ENCODE data around the gene CDK17. TPM values are rescaled to one million over a fixed set of nuclear protein-coding genes. Genes with fewer than 3 reads are reported as not detected.
"Not testable (repeated sequence)": the region's sequence is repeated elsewhere in the genome, so short reads cannot be mapped to it uniquely, and the experiment has no call there.

The CDK17 gene
- total RNA-seq, 1 experiment from 2014 or later, result 23.9 TPM

- POLR2A ChIA-PET (ENCODE audit: unreplicated experiment), result no interaction called here
- TF ChIP-seq EZH2phosphoT487 (IDR thresholded peaks at IDR 0.05; ENCODE audit: borderline replicate concordance, low read length), result no peak
- no peak for TF ChIP-seq CTCF (conservative IDR thresholded peaks at IDR 0.05; ENCODE audit: low read depth, low read length)
- no peak for TF ChIP-seq EZH2 (IDR thresholded peaks at IDR 0.05; ENCODE audit: low read length, unreplicated experiment)
- peaks cover 92% of the 10 kb centered on the region for H3K79me2 ChIP-seq (ENCODE audit: low read length)
- no peak overlapping the region for H3K9ac ChIP-seq (ENCODE audit: low read length)
- H3K9me2 ChIP-seq (replicated peaks; ENCODE audit: low read length), result no peaks in the 10 kb centered on the region
- peaks cover 22% of the 10 kb centered on the region for H3K36me3 ChIP-seq (ENCODE audit: low read depth, low read length)
- H3K27me3 ChIP-seq (ENCODE audit: low read length), result no peaks in the 10 kb centered on the region
- no TSS peak for BruUV-seq (replicated peaks)
- H3F3A ChIP-seq (ENCODE audit: low read length, unreplicated experiment), result no peaks in the 10 kb centered on the region
- DNase-seq (no peak), ATAC-seq (no peak)
- H3K4me2 ChIP-seq (ENCODE audit: low read length), result no peak overlapping the region
- intact Hi-C loops (cut with micrococcal nuclease), result loop anchor here (5.0 kb wide), 1 partner anchor 50 kb away; no protein-coding TSS in a partner anchor
- no peak overlapping the region for H3K27ac ChIP-seq (ENCODE audit: low read length)
- CTCF ChIA-PET, result no interaction called here
- H4K20me1 ChIP-seq (ENCODE audit: low read length), result peaks cover 17% of the 10 kb centered on the region
- H3K4me3 ChIP-seq (ENCODE audit: low read length), result no peak overlapping the region
- H3K4me1 ChIP-seq (ENCODE audit: insufficient read depth, low read length), result no peaks in the 10 kb centered on the region
- H3K9me3 ChIP-seq (ENCODE audit: low read length), result peaks cover 7% of the 10 kb centered on the region
- no peak overlapping the region for H2AFZ ChIP-seq (ENCODE audit: low read length)
Measured at GRCh38 chr12:96347130-96347699, 53.0 kb downstream of the CDK17 start.

- Histone ChIP-seq H3K79me2 (ENCODE audit: low read length) (peaks cover 92% of the 10 kb centered on the region), H3K36me3 (ENCODE audit: low read depth, low read length) (peaks cover 22% of the 10 kb centered on the region), H4K20me1 (ENCODE audit: low read length) (peaks cover 20% of the 10 kb centered on the region)
- H2AFZ ChIP-seq (ENCODE audit: low read length); H3K9ac ChIP-seq (ENCODE audit: low read length); POLR2A ChIA-PET (ENCODE audit: unreplicated experiment); H3F3A ChIP-seq (ENCODE audit: low read length, unreplicated experiment); H3K27me3 ChIP-seq (ENCODE audit: low read length); ATAC-seq; H3K9me3 ChIP-seq (ENCODE audit: low read length); DNase-seq; CTCF ChIA-PET; H3K27ac ChIP-seq (ENCODE audit: low read length); H3K9me2 ChIP-seq (replicated peaks; ENCODE audit: low read length); H3K4me3 ChIP-seq (ENCODE audit: low read length); H3K4me1 ChIP-seq (ENCODE audit: insufficient read depth, low read length); BruUV-seq (replicated peaks); H3K4me2 ChIP-seq (ENCODE audit: low read length): not testable (repeated sequence)
- intact Hi-C loops (cut with micrococcal nuclease), result loop anchor here (5.0 kb wide), 1 partner anchor 51 kb away; no protein-coding TSS in a partner anchor
Measured at GRCh38 chr12:96346716-96347115, 53.5 kb downstream of the CDK17 start.

- DNase-seq, result no peak
- CTCF ChIA-PET, result no interaction called here
- H4K20me1 ChIP-seq (ENCODE audit: low read length), result peaks cover 20% of the 10 kb centered on the region
Measured at GRCh38 chr12:96344124-96344695, 56.0 kb downstream of the CDK17 start.

More at GRCh38 chr12:96344124-96344695, 56.0 kb downstream of the CDK17 start:
- no peak overlapping the region for H3K4me2 ChIP-seq (ENCODE audit: low read length)
- POLR2A ChIA-PET (ENCODE audit: unreplicated experiment), result no interaction called here
- ATAC-seq, result no peak
- TF ChIP-seq CTCF (conservative IDR thresholded peaks at IDR 0.05; ENCODE audit: low read depth, low read length), result no peak
- TF ChIP-seq EZH2phosphoT487 (IDR thresholded peaks at IDR 0.05; ENCODE audit: borderline replicate concordance, low read length), result no peak
- TF ChIP-seq EZH2 (IDR thresholded peaks at IDR 0.05; ENCODE audit: low read length, unreplicated experiment), result no peak
- no peaks in the 10 kb centered on the region for H3K9me2 ChIP-seq (replicated peaks; ENCODE audit: low read length)
- no peaks in the 10 kb centered on the region for H3F3A ChIP-seq (ENCODE audit: low read length, unreplicated experiment)
- no peaks in the 10 kb centered on the region for H3K27me3 ChIP-seq (ENCODE audit: low read length)
- H2AFZ ChIP-seq (ENCODE audit: low read length), result no peak overlapping the region
- intact Hi-C loops (cut with micrococcal nuclease), result no loop called here
- no peak overlapping the region for H3K4me3 ChIP-seq (ENCODE audit: low read length)
- H3K4me1 ChIP-seq (ENCODE audit: insufficient read depth, low read length), result no peaks in the 10 kb centered on the region
- peaks cover 22% of the 10 kb centered on the region for H3K36me3 ChIP-seq (ENCODE audit: low read depth, low read length)
- no peak overlapping the region for H3K27ac ChIP-seq (ENCODE audit: low read length)
- no peak overlapping the region for H3K9ac ChIP-seq (ENCODE audit: low read length)
- BruUV-seq (replicated peaks), result no TSS peak
- peaks cover 86% of the 10 kb centered on the region for H3K79me2 ChIP-seq (ENCODE audit: low read length)
- peaks cover 7% of the 10 kb centered on the region for H3K9me3 ChIP-seq (ENCODE audit: low read length)

Data from PC-3 (cell line).